OCI-LY3 (cell line): ENCODE measurements around the gene NRM.

Experiments used
- CTCF ChIP-seq: fragments of 200-600, 300-600 bp; sonication (generic); IDR thresholded peaks from 2 replicates; pipeline ENCODE4 v1.5.1; 2014; ENCODE audit warnings: antibody characterized with exemption, low read length, low read depth
- EZH2phosphoT487 ChIP-seq: fragments of 200-600 bp; shearing (Covaris generic); IDR thresholded peaks from 2 replicates; pipeline ENCODE4 v1.6.1; 2018; ENCODE audit warnings: antibody characterized with exemption, mixed run types, low read depth

- TF ChIP-seq CTCF (no peak), EZH2phosphoT487 (no peak)
Observed at GRCh38 chr6:30696432-30696831, 5.6 kb upstream of the NRM start.
